NCI-H446 (cell line): Measurements from ENCODE around the gene PIK3R1.
A peak's percentile ranks its signal among the peaks of the same experiment; 100 is the strongest.

Experiments
- DNase-seq, 2 experiments: peaks; one replicate each; lab custom pipeline; 2025; lab: John Stamatoyannopoulos, UW

Gene PIK3R1

DNA sequence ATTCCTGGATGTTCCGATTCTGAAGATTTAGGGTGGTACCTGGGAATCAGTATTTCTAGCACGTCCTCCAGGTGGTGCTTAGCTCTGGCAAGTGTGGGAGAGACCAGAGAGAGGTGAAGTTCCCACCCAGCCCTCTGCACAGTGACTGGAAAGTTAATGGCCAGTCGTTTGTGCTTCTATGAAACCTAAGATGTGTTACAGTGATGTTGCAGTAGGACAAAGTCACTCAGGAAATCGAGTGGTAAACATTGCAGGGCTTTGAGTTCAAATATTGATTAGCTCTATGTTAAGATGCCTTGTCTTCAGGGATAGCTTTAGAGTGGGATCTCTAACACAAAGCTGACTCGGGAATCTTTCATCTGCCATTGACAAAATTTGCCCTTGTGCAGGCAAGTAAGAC lies 55.6 kb downstream of the PIK3R1 start:
- no peak for DNase-seq

DNA sequence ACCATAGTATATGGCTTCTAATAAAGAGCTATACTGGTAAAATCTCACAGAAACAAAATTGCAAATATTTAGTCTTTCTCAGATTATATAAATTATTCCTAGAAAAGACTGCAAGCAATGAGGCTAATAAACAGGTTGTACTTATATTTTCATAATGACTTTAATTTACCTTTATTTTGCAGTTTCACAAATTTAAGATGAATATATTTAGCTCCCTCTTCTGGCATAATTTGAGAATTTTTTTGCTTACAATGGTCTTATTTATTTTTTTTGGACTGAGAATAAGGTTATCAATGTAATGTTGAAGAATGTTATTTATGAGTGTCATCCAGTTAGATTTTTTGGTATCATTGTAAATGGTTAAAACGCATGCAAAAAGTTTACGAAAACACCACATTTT lies 56.7 kb downstream of the PIK3R1 start:
- no peak for DNase-seq

DNA sequence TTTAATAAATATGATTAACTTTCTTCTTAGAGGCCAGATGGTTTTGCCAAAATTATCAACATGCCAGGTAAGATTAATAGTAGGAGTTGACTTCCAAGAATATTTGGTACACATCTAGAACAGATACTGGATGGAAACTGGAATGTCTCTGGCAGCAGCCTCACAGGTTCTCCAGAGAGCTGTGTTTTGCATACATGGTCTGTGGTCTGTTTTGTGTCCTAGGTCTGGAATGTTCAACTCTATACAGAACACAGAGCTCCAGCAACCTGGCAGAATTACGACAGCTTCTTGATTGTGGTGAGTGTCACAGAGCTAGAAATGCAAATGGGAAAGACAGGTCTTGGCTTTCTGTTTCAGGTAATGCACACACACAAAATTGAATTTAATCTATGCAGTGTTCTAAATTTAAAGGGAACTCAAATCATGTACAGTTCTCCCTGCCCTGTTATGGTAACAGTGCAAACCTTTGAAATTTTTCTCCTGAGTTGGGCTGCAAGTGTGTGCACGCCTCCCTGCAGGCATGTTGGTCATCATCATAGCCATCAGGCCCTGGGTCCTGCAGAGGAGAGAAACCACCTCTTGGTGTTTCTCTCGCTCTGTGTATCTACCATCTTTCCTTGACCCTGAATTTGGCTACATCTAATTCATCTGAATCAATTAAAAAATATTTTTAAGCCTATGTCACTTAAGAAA lies 58.3 kb downstream of the PIK3R1 start:
- DNase-seq = no peak

DNA sequence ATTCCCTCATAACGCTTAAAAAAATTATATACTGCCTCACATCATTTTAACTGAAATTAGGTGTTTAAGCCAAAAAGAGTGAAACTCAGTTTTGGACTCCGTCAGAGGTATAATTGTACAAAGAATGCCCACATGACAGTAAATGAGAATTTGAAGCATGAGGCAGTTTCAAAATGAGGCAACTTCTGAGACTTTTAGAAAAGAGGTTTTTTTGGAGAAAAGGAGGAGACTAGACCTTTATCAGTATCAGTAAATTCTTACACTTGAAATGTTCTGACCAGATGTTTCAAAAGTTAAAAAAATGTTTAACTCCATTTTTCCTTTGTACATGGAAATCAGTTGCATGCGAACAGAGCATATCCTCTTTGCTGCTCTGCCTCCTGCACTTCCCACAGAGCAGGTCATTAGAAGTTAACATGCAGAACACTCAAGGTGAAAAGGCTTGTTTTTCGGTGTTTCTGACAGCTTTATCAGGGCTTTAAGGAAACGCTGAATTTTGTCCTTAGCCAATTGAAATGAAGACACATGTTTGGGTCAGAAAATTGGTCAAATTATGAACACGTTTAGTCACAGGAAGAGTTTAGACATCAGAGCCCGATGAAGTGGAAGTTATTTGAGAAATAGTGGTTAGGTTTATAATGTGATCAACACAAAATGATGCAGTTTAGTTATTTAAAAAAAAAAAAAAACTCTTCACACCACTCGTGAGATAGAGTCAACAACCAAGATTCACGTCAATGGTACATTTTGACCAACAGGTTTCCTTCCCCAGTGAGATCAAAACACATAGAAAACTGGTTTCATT lies 59.5 kb downstream of the PIK3R1 start:
- DNase-seq = no peak

DNA sequence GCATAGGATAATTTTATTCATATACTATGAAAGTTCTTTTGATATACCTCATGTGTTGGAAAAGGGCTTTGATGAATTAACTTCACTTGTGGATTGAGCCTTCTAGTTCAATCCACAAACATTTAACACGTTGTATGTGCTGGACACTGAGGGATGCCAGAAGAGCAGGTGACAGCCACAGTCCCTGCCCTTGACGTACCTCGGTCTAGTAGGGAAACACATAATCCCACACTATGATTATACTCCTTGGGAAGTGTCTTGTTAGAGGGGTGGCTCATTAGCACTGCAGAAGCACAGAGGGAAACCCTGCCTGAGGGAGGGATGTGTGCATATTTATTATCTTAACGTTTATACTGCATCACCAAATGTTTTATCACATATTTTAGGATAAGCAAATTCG lies 61.2 kb downstream of the PIK3R1 start:
- DNase-seq = no peak

DNA sequence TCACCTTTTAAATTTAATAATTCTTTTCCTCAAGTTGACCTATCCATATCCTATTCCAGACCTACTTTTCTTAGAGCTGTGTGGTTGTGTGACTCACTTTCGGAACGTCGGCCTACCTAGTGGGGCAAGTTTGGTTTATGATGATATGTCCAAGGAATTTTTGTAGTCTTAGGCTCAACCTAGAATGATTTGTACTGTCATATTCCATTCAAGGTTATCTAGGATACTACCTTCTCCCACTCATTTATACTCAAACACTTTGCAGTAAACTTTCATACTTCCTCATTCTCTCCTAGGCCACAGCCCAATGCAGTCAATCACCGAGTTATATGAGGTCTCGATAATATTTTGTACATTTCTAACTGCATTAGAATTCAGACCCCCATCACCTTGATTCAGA lies 61.9 kb downstream of the PIK3R1 start:
- DNase-seq = no peak

DNA sequence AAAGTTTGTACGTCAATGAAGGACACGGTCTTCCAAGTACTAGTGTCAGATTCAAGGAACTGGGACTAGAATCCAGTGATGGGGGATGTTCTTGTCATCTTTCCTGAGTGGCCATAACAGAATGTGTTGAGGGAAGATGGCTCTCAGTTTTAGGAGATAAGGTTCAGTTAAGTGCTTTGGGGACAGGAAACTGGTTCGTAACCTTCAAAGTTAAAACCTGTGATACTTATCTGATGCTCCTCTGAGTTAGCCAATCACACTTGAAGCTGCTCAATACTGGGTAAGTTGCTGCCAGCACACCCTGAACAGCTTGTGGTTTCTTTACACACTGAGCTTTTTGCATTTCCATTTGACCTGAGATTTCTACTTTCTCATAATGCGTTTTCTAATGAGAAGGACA lies 64.4 kb downstream of the PIK3R1 start:
- DNase-seq = no peak

DNA sequence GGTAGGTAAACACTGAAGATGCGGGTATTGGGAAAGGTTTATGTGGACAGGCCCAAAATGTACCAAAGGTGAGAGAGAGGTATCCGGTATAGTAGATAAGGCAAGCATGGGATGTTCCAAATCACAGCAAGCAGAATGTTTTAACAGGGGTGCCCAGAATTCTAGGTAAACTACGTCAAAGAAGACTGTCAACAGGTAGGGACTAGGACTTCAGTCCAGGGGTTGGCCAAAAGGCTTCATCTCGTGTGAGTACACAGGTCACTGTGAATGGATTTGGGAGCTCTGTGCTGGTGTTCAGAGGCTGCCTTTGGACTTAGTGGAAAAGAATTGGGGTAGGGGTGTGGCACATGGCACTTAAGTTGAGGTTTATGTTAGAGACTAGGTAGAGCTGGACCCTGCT lies 66.4 kb downstream of the PIK3R1 start:
- DNase-seq = no peak

DNA sequence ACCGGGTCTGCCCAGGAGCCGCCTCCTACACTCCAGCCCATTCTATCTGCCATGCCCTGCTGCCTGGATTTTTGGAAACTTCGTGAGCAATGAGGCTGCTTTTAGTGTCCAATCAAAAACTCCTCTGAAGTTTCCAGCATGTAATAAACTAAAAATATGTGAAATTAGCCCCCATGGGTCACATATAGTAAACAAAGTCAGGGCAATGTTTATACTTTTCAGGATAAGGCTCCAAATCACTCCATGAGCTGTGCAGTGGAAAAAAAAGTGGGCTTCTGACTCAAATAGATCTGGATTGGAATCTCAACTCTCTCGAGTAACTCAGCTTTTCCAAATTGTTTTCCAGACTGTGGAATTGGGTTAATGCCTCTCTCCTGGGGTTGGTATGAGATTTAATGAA lies 68.2 kb downstream of the PIK3R1 start:
- DNase-seq = no peak

DNA sequence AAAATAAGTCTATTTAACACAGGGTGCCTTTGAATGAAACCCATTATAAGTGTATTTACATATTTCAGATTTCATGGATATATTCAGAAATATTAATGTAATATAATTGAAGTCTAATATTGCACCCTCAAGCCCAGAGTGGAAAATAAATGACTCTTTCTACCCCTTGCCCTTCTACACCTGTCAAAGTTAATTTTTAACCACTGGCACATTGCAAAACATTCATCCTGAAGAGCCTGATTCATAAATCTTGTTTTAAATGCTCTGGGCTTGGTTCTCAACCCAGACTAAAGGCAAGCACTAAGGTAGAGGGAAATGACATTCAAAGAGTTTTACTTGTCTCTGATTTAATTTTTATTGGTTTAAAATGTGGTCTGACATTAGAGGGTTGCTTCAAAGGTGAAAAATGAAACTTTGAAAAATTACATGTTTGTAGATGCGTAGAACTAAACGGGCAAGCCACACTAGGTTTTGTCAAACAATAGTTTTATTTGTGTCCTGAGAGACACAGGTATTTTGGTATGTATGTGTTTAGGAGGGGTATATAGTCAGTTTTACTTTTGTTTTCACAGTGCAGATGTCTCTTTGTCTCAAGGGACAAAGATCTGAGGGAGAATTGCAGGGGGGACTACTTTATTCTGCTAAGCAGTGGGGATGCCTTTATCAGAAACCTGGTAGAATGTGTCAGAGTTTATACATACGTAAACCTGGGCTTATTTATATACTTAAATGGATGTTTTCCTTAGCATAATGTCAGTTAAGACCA lies 69.7 kb downstream of the PIK3R1 start:
- no peak for DNase-seq

DNA sequence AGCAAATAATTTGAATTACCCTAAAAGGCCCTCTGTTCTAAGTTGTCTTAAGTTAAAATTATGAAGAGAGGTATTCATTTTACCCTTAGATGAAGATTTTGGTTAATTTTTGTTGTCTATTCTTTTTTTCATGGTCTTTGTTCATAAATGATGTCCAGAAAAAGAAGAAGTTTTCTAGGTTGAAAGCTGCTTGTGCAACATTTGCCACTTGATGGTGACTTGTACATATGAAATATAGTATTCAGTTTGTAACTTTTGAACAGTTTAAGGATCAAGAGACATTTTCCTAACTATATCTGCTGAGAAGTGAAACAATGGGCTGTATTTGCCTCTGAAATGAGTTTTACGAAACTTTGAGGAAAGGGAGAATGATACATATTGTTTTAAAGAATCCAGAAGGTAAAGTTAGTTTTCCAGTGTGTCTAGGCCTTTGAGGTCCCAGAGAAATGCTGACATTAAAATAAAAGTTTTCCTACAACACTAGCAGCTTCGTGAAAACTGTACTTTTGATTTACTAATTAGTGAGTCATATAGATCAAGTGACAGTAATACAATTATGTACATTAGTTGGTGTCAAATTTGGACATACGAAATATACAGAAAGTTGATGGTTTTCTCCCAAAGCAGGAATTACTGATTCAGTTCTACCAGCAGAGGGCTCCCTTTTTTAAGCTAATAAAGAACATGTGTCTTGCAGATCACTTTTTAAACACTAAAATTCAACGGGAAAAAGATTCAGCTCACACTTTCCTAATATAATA lies 70.5 kb downstream of the PIK3R1 start:
- peak; percentile 40 to 68 for DNase-seq

DNA sequence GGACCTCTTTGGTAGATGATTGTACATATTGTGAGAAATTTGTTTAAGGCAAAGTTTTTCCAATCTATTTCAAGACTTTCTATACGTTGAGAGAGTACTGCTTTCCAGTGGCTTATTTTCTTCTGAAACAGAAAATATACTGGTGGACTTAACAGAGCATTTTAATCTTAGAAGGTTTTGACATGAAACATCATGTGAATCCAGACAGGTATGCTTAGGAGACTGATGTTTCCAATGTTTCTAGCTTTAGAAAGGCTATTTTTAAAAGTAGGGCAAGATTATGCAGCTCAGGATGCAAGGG lies 71.0 kb downstream of the PIK3R1 start:
- no peak for DNase-seq

DNA sequence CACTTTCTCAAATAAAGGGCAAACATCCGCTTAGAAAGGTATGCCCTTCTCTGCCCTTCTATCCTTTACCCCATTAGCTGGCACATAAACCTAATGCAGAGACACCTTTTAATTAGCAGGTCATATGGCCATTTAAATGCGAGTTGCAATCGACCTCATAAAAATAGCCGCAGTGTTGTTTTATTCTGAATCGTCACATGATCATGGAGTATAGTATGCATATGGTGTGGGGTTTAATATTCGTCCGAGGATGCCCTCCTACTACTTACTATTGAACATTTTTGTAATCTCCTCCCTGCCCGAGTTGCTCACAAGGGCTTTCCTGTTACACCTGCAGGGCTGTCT lies 72.0 kb downstream of the PIK3R1 start:
- DNase-seq = no peak

DNA sequence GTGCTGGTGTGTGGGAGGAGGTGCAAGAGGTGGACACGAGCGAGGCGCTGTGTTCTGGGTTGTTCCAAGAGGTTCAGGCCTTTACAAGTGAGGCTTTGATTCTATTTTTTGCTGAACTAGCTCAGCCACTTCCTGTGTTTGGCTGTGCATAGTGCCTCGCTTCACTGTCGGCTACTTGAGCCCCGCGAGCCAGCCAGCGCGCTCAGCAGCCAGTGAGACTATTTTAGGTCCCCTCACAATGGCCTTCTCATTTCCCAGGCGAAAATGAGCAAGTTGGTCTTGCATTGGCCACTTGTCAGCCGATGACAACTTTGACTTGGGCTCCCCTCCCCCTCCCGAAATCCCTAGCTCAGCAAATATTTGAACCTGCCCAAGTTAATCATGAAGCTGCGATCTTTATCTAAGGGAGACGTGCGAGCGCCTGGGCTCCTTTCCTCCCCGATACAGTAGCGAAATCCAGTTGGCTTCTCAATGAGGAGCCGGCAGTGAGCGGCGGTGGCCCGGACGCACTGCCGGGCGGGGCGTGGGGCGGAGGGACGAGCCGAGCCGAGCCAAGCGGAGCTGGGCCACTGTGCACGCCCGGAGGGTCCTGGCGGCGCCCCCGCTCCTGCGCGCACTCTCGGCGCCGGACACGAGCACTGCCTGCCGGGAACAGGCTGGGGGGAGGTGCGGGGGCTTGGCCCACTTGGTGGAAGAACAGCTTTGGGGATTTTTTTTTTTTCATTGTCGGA lies 72.6 kb downstream of the PIK3R1 start:
- DNase-seq = no peak

DNA sequence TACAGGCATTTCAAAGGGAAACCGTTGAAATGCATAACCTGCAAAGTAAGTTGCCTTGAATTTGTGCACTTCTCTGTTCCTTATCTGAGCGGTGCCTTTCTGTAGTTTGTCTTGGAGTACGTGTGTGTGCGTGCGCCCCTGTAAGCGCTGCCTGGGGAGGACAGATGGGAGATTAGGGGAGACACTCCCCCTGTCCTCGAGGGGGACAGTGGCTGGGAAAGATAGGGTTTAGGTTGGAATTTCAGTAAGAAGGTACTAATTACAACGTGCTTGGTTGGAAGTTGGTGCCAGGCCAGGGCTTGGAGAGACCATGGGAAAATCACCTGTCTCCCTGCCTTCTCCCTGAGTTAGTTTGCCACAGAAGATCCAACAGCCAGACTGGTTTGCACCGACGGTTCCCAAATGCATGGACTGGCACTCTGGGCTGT lies 73.2 kb downstream of the PIK3R1 start:
- DNase-seq = no peak

DNA sequence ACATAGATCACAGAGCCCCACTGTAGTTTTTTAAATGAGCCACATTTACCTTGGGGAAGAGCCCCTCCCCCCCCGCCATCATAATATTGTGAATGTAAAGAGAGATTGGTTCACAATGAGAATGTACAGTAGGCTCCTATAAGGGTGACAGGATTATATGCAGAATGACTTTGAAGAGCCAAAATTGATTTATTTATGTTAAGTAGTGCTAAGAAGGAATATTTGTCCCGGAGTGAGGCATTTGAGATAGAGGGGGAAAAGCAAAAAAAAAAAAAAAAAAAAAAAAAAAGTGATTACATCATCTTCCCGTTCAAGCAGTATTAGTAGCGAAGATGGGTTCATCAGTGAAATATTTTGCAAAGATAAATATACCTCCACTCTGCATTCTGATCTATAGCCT lies 73.9 kb downstream of the PIK3R1 start:
- no peak for DNase-seq

DNA sequence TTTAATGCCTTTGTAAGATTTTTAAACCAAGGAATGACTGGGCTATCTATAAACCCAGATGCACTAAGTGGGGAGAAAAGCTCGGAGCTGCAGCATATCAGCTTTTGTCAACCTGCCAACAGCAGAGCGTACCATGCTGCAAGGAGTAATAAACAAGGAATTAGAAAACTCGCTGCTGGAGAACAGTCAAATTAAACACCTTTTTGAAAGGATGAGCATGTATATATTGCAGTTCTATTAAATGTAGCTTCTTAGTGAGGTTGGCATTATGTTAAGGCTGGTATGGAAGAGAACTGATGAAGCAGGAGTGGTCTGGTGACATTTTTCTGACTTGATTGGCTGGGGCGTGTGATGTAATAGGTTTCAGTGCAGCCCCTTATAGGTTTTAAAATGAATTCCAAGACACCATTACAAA lies 74.7 kb downstream of the PIK3R1 start:
- DNase-seq = peak; percentile 39 to 53

DNA sequence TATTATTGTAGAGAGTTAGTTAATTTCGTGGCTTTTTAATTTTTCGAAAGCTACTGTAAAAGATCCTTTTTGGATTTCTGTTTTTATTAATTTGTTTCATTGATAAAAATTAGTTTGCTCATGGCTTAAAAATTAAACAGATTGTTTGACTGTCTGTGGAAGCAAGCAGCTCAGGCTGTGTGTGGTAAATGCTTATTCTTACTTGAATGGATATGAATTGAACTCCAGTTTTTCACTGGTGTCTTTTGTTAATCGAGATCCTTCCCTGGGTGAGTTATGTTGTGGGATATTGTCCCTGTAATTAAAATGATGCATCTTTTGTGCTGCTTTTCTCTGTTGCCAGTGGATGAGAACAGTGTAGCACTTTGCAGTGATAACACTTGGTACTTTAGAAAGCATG lies 75.3 kb downstream of the PIK3R1 start:
- no peak for DNase-seq

DNA sequence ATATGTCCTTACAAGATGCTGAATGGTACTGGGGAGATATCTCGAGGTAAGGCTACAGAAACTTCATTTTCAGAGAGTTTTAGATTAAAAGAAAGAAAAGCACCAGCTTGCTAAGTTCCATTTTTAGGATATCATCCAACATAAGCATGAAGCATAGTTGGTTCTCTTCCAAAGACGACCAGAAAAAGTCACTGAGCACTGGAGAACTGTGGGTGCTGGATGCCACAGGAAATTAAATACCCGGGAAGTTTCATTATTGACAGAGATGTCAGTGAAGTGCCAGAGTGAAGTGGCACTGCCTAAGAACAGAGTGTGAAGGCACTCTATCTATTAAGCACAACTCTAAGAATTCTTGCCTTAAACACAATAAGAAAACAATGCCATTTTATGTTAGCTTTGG lies 76.8 kb downstream of the PIK3R1 start:
- peak in 1 of 2 experiments; percentile 28 for DNase-seq

DNA sequence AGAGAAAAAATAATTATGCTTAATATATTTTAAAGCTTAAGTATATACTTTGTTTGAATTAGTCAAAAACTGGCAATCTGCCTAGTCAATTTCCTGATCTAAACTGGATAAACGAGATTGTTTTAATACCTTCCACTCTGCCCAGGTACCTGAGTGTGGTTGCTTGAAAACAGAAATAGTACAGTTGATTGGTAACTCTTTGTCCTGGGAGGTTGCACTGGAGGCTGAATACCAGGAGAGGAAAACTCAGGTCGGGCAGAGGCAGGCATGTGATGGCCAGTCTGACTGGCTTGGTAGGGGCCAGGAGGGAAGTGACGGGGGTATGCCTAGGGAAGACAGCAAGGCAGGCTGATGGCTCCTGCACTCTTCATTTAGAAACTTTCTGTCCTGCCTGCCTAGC lies 80.2 kb downstream of the PIK3R1 start:
- DNase-seq = no peak

DNA sequence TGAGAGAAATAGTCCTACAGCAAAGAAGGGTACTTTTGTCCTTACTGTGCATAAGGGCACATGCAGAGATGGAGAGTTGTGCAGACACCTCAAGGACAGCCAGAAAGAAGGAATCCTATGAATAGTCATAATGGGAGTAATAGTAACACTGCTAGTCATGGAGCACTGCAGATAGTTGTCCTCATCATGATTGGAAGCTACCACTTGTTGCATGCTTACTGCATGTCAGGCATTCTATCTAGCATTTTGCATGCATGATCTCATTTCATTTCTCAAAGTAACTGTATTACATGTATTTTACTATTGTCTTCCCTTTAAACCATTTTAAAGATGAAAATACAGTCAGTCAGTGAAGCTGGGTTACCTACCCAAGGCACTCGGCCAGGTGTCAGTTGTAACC lies 81.3 kb downstream of the PIK3R1 start:
- DNase-seq = no peak

DNA sequence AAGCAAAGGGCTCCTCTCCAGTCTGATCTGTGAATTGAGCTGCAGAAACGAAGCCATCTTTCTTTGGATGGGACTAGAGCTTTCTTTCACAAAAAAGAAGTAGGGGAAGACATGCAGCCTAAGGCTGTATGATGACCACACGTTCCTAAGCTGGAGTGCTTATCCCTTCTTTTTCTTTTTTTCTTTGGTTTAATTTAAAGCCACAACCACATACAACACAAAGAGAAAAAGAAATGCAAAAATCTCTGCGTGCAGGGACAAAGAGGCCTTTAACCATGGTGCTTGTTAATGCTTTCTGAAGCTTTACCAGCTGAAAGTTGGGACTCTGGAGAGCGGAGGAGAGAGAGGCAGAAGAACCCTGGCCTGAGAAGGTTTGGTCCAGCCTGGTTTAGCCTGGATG lies 82.1 kb downstream of the PIK3R1 start:
- DNase-seq = no peak
